ENCODE results near the gene ALKBH8.
"Not testable (repeated sequence)": the region's sequence is repeated elsewhere in the genome, so short reads cannot be mapped to it uniquely, and the experiment has no call there.

ALKBH8 gene, protein sequence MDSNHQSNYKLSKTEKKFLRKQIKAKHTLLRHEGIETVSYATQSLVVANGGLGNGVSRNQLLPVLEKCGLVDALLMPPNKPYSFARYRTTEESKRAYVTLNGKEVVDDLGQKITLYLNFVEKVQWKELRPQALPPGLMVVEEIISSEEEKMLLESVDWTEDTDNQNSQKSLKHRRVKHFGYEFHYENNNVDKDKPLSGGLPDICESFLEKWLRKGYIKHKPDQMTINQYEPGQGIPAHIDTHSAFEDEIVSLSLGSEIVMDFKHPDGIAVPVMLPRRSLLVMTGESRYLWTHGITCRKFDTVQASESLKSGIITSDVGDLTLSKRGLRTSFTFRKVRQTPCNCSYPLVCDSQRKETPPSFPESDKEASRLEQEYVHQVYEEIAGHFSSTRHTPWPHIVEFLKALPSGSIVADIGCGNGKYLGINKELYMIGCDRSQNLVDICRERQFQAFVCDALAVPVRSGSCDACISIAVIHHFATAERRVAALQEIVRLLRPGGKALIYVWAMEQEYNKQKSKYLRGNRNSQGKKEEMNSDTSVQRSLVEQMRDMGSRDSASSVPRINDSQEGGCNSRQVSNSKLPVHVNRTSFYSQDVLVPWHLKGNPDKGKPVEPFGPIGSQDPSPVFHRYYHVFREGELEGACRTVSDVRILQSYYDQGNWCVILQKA

DNA sequence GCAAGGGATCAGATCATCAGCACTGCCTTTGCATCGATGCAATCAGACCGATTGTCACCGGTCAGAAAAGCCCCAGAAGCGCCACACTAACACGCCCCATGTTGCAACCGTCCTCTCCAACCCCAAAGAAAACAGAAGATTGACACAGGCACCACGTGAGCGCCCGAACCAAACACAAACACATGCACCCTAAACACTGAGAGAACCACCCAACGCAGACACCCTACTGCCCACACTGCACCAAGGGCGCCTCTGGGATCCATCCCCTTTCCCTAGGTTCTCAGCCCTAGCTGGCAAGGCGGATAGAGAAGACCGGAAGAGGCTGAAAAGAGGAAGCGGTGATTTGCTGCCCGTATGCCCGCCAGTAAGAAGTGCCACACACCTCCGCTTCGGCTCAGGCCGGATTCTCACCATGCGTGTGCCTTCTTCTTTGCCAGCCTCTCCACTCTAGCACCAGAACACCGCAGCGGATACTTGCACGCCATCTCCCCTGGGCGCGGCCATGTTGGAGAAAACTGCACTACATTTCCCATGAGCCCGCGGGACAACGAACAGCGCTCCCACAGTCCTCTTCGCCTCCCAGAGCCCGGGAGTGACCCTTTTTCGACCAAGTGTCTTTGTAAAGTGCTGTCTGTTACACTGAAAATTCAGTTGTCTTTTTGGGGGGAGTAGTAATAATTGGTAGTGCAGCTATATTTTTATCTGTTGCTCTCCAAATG lies at the start of gene ALKBH8:
Gene ALKBH8, minus strand, starts transcription at position 517 of the 719 bp plus-strand sequence. CDS start 4,842 bp downstream, outside the sequence.
- peak; percentile 62 for DNase-seq (ENCODE audit: low read depth)

DNA sequence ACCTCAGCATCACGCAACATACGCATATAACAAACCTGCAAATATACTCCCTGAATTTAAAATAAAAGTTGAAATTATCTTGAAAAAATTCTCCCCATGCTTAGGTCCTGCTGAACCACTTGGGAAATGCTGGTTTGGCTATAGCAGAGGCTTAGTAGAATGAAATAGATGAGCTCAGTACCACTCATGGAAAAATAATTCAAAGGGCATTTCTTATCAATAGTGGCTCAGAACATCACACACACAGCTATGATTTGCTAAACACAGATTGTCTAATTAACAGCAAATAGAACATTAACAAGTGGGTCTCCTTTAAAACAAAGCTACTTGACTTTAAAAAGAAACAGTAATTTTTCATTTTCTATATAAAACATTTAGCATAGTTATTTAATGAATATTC lies 46.9 kb upstream of the ALKBH8 start:
- DNase-seq (ENCODE audit: low read depth), result no peak

DNA sequence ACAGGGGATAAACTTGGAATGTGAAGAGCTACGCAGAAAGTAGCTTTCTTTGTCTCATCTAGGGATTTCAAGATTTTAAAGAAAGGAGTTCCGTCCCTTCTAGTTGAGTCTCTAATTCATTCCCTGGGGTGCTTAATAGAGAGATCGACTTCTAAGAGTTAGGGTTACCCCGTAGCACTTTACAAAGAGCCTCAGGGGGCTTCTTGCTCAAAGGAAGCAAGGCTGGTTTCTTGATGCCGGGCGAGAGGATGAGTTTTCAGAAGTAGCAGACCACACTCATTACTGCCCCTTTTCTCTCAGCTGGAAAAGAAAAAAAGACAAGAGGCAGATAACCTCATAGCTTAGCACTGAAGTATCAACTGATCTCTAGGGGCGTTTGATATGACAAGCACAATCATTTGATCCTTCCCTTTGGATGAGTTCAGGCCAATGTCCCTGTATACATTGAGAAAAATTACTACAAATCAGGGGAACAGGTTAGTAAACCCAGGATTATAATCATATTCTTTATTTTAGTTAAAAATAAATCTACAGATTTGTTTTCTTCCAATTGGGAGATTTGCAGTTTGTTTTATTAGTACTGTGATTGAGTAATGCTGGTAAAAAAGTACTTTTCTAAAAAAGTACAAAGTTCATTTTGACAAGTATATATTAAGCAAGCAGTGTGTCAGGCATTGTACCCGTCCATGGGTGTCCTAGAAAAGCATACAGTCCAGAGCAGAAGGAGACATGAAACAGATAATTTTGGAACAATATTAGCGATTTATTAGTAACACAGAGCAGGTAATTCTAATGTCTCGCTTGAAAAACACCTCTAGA lies 44.1 kb upstream of the ALKBH8 start:
- no peak for DNase-seq (ENCODE audit: low read depth)

DNA sequence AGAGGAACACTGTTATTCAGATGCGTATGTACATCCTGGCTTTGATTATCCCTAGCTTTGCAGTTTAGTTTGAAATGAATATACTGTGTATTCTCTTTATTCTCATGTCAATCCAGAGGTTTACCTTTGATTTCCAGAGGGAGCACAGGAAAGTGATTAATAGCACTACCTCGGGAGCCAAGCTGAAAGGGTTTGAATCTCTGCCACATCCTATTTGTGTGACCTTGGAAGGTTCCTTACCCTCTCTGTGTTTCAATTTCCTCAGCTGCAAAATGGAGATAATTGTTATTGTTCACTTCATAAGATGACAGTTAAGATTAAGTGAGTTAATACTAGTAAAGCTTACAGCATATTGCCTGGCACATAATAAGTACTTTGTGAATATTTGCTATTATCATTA lies 43.3 kb upstream of the ALKBH8 start:
- DNase-seq (ENCODE audit: low read depth), result no peak

DNA sequence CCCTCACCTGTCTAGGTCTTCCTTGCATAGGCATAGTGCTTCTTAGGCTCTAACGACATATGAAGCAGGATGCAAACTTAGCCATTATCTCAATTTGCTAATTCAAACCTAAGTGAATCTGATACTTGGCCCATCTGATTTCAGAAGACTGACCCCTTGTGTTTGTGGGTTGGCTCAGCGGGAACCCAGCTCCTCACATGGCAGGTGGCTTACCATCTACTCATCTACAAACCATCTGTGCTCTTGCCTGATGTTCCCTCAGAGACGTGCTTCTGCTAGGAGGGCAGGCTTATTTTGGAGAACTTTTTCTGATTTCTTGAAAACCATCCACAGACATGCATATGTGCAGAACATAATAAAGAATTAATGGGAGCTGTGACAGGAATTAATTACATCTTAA lies 40.6 kb upstream of the ALKBH8 start:
- DNase-seq (ENCODE audit: low read depth), result no peak

DNA sequence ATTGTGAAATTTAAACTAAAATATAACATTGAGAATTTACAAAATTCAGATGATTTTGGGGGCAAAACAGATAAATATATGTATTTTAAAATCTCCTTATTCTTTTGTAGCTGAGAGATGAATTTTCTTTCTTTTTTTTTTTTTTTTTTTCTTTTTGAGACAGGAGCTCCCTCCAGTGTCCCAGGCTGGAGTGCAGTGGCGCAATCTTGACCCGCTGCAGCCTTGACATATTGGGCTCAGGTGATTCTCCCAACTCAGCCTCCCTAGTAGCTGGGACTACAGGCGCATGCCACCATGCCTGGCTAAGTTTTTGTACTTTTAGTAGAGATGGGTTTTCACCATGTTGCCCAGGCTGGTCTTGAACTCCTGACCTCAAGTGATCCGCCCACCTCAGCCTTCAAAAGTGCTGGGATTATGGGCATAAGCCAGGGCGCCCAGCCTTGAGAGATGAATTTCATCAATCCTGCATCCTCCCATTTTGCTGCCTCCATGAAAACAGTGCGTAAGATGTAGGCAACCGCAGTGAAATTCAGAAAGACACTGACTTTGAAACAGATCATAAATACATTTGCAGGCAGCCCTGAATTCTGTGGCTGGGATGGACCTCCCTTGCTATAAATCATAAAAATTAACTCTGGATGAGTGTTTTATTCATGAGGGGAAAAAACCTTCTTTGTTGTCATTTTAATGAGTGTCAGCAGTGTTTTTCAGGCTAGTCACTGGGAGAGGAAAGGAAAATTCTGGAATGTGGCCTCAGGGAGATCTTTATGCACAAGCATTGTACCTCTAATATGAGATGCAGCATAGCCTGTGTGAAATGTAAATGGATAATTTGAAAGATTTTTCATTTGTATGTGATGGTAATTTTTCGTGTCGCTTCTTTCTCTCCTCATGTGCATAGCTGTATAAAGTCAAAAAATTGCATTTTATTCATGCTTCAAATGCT lies 39.8 kb upstream of the ALKBH8 start:
- DNase-seq (ENCODE audit: low read depth), result no peak

DNA sequence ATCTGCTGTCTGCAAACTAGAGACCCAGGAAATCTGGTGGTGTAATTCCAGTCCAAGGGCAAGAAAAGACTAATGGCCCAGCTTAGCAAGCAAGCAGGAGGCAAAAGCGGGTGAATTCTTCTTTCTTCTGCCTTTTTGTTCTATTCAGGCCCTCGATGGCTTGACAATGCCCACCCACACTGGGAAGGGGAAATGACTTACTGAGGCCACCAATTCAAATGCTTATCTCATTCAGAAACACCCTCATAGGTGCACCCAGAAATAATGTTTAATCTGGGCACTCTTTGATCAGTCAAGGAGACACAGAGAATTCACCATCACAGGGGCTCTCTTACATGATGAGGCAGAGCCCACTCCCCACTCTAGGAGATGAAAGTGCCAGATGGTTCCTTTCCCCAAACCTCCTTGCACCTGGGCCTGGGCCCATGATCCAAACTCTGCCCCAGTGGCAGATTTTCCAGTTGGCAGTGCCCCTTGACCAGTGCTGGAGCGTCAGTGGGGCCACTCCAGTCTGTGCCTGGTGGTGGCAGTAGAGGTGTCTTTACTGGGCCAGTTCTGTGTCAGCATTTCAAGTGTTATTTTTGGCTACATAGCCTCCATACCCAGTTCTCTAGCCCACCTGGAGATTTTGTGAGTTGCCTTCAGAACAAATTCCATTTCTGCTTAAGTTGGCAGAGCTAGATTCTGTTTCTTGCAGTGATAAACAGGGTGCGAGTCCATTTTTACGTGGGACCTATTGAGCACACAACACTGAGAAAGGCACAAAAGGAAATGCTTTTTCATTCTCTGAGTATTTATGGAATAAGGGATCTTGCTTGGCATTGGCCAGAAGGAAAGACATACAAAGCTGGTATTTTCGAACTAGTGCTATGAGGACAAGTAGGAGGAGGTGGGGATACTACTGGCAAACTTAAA lies 32.9 kb upstream of the ALKBH8 start:
- no peak for DNase-seq (ENCODE audit: low read depth)

DNA sequence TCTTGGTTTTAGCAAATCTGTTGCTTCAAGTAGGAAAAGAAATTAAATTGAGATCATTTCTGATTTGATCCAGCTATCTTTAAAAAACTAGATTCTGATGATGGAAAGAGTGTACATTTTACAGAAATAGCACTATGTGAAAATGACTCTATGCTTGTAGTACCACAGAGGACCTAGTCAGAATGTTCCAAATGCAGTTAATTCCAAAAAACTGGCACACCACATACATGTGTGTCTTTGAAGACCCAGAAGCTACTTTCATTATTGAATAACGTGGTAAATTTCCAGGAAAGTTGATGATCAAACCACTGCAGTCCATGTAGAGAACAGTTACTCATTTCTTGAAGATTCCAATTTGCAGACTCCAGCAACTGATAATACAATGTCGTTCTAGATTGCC lies 29.2 kb upstream of the ALKBH8 start:
- no peak for DNase-seq (ENCODE audit: low read depth)

DNA sequence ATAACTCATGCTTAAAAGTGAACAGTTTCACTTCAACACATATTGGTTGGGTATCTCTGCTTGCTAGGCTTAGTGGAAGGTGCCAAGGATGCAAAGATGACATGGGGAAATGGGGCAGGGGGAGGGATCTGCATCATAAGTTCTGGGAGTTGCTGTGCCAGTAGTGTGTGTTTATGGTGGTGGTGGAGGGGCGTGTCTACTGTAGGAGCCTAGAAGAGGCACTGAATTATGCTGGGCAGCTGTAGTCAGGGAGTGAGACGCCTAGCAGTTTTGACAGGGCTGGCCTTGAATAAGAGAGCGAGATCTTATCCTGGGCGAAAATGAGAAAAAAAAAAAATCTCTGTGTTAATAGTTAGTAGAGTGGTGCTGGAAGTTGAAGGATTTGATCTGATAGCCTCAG lies 28.4 kb upstream of the ALKBH8 start:
- DNase-seq (ENCODE audit: low read depth), result no peak

DNA sequence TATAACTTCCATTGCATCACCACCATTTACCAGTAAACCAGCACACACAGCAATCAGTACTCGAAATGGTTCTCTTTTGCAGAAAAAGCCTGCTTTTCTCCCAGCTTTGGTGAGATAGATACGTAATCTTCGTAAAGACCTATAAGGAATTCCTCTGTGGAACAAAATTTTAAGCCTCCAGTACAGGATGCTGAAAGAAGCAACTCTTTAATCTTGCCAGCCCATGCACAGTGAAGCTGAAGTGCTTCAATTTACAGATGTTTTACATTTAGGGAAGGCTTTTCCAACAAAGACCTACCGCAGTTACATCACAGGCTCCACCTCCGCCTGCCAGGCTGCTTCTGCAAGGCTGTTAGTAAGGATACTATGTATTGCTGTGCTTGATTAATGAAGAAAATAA lies 27.3 kb upstream of the ALKBH8 start:
- no peak for DNase-seq (ENCODE audit: low read depth)

DNA sequence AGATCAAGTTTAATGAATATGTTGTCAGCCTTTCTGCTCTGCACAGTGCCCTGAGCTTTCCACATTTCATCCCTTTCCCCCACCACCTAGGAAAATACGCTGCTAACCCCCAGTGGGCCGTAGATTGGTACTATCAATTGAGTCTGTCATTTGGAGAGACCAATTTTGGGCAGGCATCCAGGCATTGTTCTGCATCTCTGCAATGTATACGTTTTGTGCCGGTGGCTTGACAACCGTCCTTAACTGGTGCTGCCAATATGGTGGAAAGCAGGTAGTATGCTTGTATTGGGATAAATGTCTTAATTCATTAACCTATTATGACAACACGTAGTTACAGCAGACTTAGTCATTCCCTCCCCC lies 26.7 kb upstream of the ALKBH8 start:
- no peak for DNase-seq (ENCODE audit: low read depth)

DNA sequence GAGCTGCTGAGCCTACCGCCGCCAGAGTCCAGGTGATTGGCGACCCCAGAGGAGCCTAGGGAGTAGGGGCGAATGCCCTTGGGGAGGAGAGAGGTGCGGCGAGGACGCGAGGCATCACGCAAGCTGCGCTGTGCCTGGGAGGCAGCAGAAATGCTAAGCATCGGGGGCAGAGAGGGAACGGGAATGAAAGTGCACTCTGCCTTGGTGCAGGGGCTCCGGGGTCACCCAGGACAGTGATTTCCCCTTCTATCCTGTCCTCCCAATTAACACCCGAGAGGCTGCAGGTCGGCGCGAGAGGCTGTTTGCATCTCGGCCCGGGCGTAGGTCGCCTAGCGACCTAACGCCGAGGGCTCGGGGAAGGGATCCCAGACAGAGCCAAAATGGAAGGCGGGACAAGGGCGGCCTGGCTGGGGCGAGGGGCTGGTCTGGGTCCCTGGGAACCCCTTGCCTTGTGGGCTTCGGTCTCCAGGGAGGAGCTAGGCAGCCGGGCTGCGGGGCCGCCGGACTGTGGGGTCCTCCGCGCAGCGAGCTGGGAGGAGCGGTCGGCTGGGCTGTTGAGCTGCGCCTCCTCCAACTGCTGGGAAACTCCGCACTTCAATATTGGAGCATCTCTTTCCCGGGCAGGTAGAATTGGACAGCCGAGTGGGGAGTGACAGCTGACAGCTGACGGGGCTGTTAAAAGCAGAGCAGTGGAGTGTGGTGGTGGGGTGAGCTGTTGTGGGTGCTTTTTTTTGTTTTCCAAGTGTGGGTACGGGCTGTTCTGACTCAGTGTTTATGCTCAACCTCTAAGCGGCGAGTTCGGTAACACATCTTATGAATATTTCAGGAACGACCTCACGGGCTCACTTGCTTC lies 26.1 kb upstream of the ALKBH8 start:
- DNase-seq (ENCODE audit: low read depth), result peak; percentile 11

DNA sequence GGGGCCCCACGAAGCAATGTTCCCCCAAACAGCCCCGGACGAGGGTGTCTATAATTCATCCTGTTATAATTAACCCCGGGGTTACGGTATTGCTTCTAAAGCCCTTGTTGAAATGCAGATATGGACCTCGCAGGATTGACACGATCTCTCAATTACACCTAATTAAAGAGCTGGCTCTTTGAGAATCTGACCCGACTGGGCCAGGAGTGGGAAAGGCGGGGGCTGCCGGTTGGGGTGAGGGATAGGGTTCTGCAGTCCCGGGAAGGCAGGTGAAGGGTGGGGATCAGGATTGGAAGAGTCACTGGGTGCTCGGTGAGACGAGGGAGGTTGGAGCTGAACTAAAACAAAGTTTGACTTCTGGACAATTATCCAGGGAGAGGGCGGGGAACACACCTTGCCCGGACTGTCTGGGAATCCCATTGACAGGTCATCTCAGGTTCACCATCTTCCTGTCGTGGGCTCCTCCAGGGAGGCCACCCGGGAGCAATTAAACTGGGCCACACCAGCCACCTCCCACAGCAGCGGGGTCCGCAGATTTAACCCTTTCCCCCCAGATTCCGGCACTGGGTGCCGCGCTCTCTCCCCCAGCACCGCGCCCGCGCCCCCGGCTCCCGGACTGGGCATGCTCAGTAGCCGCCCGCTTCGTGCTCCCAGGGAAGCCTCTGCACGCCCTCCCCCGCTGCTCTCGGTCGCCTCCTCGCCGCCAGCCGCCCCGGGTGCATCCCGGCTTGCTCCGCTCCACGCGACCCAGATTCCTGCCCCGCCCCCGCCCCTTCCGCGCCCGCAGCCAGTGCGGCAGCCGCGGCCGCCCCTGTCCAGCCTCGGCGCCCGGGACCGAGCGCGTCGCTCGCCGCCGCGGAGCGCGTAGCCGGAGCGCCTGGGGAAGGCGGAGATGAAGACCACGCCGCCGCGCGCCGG lies 25.2 kb upstream of the ALKBH8 start, which contains the start of gene ELMOD1:
Gene ELMOD1, plus strand, starts transcription at position 688 of the 918 bp plus-strand sequence. CDS start 27,043 bp downstream, outside the sequence.
- no peak for DNase-seq (ENCODE audit: low read depth)

DNA sequence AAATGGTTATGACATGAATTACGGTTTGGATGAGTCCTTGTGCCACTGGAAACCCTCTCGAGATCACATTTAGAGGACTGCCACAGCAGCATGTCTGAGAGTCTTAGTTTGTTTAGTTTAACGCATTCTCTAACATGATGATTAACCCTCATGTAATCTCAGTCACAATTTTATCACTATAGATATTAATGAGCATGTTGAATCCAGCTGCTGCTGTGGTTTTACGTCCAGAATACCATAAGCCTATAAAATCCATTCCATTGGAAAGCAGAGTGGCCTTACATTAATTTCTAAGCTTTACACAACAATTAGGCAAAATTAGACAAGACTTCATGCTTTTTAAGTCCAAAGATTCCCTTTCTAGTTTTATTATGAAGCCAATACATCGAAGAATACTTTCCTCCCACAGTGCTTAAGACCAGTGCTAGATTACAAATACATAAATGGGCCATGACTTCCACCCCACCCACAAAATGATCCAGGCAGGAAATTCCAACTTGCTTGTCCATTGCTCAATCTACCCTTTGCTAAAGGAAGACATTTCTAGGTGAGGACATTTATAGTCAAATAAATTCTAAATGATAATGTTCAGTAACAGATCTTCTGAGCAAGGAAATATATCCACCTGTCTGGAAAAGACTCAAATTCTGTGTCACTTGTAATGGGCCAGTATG lies 21.9 kb upstream of the ALKBH8 start:
- no peak for DNase-seq (ENCODE audit: low read depth)

DNA sequence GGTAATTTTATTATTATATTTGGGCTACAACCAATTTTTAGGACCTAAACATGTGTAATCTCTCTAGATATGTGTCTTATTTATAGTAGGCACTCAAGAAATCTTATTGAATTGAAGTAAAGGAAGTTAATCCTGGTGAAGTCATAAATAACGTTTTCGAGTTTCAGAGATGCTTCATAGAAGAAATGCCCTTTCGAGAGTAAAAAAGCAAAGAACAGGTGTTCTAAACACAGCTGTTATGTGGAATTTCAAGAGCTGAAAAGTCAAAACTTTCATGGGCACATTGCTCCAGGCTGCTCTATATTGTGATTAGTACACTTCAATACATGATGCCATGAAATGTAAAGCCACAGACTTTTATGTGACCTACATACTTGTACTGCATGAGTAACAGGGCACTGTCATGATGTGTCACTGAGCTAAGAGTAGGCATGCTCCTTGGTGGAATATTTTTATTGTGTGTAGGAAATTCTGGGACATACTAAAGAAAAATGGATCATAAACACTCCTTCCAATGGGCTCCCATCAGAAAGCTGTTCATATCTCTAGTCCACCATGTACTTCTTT lies 18.2 kb upstream of the ALKBH8 start:
- DNase-seq (ENCODE audit: low read depth), result no peak

DNA sequence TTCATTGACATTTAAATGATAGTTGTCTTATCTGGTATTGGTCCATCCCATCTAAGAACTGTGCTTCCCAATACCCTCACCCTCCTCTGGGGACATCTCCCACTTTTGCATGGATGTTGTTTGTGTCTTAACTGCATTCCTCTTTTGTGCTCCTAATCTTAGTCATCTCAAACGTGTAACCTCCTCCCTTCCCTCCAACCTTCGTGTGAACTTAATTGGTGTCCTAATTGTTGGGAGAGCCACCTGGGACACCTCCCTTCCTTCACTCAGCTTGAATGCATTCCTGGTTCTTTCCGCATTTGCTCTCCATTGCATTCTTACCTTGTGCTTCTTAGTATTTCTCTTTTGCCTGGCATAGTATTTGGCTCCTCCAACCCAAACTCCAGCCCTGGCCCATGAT lies 15.6 kb upstream of the ALKBH8 start:
- no peak for DNase-seq (ENCODE audit: low read depth)

DNA sequence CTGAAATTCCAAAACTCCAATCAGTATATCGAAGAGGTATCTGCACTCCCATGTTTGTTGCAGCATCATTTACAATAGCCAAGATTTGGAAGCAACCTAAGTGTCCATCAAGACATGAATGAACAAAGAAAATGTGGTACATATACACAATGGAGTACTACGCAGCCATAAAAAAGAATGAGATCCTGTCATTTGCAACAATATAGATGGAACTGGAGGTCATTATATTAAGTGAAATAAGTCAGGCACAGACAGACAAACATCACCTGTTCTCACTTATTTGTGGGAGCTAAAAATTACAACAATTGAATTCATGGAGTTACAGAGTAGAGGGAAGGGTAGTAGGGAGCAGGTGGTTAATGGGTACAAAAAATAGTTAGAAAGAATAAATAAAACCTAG lies 13.6 kb upstream of the ALKBH8 start:
- not testable (repeated sequence) for DNase-seq (ENCODE audit: low read depth)

Data from stimulated activated CD8-positive, alpha-beta memory T cell treated with anti-CD3 and anti-CD28 coated beads, Interleukin-12 subunit alpha, Interleukin-12 subunit beta, amount 100 ng/mL, for 1 hour (primary cell).